Amniotic epithelial cell (primary cell): Measurements from ENCODE around the gene FREM1.

Experiments used
- DNase-seq: peaks from one replicate; pipeline ENCODE4 v3.0.0-alpha.2; 2010; ENCODE audit warnings: low read depth

FREM1 gene

DNA sequence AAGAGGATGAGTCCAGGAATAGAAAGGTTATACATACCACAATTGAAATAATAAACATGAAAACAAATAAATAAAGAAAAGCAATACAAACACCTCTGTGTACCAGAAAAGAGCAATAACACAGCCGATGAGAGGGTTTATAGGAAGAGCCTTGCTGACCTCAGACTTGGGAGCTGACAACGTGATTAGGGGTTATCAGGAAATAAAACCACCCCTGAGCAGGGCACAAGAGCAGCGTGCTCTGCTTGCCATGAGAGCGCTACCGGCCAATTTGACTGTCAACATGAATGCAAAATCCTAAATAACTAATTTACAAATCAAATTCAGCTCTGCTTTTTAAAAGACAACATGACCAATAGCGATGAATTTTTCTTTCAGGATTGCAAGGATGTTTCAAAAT, 2.6 kb upstream of the FREM1 start:
- no peak for DNase-seq

DNA sequence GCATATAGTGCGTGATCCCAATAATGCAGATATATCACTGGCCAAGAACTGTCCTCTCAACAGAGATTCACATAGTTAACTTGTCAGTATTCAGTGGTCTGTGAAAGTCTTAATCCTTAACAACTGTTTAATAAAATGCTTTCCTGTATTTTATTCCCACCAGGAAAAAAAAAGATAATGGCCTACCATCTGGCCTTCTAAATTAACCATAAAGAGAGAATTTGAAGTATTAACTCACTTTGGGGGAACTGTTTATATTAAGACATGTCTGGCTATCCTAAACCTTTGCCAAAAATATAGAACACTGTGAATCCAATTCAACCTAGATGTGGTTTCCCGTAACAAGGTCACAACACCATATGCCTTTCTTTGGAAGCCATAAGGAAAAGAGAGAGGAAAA, 818 bp upstream of the FREM1 start:
- DNase-seq = no peak

DNA sequence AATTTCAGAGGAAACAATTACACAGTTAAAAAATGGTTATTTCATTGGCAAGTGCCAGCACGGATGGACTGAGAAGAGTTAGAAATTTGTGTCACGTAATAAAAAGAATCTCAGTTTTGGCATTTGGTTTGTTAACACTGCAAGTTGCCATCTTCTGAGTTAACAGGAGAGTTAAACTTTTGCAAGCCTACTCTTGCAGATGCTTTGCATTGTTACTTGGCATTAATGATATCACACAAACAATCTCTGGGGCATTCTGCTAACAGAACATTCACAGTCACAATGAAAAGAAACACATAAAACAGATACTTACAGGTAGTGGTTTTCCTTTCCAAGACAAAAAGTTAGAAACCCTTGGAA, 647 bp downstream of the FREM1 start:
- DNase-seq = no peak

DNA sequence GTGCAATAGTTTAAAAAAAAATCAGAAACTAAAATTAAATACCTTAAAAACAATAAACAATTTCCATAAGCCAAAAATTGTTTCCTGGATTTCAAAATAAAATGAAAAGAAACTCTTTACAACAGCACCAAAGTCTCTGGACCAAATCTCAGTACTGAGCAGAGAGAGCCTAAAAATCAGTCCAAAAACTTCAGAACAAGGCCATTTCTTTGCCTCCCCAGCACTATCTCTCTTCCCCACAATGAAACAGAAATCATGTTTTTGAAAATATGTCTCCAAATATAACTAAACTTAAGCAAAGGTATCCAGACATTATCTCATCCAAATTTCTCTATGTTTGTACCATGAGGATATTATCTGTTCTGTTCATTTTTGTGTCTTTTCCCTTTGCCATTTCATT, 1.0 kb downstream of the FREM1 start:
- DNase-seq = no peak

DNA sequence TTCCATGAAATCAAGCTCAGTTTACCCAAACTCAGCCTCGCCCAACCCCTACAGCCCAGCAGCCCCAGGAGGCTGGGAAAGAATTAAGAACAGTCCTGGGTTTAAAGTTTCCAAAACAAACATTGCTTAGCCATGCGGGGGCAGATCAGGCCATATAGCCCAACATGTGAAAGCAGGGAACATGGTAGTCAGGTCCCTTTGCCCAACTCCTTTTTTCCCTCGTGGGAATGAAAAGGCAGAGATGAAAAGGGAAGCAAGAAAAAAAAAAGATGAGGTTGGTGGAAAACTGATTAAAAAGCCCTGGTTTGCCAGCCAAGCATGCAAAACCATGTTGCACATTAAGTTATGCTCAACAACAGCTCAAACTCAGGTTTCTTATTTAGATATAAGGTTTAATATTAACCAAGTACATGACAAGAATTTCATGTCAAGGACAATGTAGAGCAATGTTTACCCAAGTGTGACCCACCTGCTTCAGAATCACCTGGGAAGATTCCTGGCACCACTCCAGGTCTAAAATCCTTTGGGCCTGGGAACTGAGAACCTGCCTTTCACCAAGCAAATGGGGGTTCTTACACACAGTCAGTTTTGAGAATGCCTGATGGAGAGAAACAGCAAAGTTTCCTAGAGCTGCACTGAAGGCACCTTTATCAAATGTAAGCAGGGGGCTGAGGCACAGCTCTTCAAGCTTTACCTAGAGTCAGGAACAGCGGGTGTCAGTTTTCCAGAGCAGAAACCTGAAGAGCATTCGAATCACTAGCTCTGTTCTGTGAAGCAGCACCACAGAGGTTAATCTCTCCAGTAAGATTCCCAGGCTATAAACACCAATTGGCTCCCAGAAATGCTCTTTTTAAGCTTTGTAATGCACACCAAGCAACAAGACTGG, 1.7 kb downstream of the FREM1 start:
- DNase-seq = no peak

DNA sequence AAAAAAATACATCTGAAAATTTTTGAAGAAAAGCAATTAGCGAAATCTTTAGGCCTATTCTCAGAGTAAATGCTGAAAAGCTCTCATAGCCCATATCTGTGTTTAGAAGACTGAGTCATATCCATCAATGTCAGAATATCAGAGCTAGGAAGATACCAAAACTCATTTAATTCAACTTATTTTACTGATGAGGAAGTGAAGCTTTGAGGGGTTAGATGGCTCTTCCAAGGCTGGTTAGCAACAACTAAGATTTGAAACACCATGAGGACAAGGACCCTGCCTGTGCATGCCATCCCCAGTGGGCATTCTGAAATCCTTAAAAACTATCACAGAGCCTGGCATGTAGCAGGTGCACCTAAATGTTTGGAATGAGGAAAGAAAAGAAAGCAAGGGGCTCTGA, 2.5 kb downstream of the FREM1 start:
- DNase-seq = no peak

DNA sequence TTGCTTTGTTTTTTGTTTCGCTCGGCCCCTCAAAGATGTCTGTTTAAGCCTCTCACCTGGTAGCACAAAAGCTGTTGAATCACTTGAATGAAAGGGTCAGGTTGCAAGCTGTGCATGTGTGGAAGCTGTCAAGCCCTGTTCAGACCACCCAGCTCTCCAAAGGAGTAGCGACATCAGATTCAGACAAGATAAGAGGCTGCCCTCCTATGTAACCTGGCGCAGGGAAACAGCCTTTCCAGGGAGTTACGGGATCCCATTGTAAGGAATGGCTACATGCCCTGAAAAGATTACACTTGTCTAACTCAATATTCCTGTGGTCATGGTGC, 2.9 kb downstream of the FREM1 start:
- DNase-seq = no peak

DNA sequence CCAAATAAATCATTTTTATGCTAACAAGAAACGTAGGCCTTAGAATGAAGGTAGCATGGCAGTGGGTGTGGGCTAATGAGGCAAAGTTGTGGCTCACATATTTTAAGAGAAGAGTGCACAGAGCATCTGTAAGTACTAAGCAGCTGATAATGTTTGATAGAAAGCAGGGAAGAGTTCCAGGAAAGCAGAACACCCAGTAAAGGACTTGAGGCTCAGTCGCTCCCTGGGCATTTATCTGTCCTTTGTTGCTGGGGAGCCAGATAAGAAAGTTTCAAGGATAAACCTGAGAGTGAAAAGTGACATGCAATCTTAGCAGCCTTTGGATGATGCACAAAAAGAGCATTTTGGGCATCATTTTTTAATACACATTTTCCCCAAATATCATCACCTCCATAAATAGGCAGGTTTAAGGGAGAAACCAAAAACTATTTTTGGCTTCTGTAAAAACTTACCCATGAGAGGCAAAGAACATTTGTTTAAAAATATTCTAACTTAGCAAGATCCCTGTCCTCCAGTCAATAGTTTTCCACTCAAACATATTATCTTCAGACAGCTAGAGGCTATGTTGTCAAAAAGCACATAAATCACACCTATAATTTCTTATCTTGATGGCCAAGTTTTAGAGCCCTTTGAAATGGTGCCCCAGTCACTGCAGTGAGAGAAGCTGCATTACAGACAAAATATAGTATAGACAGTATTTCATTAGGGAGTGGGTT, 3.4 kb downstream of the FREM1 start:
- DNase-seq = peak; percentile 44

DNA sequence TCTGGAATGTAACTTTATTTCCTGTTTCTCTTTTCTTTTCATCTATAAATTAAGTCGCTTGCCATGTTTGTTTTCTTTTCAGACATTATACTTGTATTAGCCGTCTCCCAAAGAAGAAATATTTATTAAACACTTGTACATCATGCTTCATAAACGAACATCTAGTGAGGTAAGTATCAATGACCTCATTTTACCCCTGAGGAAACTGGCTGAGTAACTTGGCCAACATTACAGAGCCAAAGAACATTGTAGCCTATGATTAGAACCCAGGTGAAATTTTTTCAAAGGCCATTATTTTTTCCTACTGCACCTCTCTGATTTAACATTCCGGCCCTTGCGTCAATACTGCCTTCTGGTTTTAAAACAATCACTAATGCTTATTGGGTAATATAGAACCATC, 4.2 kb downstream of the FREM1 start:
- DNase-seq = peak; percentile 23

DNA sequence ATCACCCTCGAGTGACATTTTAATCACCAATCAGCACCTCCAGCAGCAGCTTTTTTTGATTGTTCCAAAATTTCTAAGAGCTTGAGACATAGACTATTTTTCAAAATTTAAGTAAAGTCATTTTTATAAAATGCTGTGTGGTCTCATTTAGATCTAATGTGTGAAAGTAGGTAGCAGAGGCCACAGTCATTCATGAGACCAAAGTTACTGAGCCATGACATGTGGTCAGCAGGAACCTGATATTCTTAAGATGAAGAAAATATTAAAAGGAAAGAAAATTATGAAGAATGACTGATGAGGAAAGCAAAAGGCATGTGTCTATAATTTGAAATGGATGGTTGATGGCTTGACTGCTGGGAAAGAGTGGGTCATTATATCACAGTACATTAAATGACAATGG, 7.2 kb downstream of the FREM1 start:
- no peak for DNase-seq

DNA sequence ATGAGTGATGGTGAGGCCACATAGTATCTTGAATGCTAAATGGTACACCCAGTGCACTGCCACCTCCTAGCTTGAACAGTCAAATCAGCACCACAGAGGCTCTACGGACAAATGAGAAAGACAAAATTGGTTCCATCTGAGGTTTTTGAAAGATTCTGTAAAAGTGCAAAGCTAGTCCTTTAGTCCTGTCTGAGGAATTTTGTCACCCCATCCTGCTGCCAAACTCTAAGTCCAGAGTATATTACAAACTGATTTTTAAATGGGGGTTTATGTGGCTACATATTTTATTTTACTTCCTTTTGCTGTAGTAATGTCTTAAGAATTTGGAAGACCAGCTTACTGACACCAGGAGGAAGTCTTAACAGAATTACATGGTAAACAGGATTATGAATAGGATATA, 7.7 kb downstream of the FREM1 start:
- no peak for DNase-seq

DNA sequence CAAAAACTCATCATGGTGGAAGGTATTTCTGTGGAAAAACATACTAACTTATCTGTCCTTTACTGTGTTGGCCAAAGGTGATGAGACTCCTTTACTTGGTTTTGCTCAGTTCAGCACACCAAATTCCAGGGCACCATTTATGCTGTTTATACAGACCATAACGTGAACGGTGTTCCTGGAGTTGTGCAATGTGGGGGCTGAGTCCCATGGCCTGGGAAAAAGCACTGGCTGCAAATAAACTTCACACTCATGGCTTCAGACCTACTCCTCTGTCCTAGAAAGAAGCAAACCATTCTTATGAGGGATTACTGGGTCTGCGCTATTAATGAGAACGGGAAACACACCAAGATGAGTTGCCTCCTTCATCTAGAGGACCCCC, 10.4 kb downstream of the FREM1 start:
- peak; percentile 55 for DNase-seq

DNA sequence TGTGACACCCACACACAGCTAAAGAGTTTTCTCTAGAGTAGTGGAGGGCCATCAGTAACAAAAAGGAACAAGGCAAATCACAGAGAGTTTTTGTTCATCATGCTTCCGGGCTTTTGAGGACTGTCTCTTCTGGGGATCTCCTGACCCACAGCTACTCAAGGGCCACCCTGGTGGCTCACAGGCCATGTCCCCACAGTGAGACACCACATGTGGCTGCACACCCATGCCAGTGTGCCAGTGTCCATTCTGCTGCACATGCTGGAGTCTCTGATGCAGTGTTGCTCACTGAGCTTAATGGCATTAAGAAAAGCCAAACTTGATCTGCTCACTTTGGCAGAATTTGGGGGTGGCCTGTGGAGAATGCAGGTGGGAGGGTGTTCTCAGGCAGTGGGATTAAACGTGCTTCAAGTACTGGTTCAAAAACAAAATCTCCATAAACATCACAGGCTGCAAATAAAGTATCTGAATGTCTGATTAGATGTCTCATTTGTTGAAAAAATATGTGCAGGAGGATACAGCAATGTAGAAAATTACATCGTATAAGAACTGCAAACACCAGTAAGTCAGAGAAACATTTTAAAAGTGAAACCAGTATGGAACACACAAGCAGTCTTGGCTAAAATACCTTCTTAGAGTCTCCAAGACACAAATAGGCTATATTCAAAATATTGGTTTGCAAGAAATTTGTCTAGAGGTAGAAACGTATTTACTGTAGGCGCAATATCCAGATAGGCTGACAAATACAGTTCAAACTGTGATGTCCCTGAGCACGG, 11.0 kb downstream of the FREM1 start:
- no peak for DNase-seq

DNA sequence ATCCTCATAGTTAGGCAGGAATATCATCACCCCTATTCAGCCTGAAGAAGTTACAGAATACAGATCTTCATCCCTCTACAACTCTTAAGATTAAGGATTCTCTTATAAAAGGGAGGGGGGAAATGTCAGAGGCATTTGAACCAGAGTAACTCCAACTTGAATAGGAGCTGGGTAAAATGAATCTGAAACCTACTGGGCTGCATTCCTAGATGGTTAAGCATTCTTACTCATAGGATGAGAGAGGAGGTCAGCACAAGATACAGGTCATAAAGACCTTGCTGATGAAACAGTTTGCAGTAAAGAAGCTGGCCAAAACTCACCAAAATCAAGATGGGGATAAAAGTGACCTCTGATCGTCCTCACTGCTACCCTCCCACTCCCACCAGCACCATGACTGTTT, 14.4 kb downstream of the FREM1 start:
- DNase-seq = peak; percentile 61

DNA sequence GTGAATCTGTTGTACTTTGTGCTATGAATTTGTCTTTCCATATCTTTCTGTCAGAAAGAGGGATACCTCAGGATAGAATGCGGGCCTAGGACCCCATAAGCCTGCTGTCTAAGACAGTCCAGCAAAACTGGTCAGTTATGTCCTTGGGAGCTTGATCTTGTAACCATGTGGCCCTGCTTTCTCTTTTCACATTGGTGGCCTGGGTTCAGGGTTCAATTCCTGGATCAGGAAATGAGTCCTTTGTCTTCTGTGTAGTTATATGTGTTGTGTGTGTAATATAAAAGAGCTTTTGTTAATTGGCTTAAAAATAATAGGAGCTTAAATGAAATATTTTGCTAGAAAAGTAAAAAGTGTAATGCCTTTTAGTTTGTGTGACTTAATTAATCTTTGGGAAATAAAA, 16.9 kb downstream of the FREM1 start:
- DNase-seq = no peak

DNA sequence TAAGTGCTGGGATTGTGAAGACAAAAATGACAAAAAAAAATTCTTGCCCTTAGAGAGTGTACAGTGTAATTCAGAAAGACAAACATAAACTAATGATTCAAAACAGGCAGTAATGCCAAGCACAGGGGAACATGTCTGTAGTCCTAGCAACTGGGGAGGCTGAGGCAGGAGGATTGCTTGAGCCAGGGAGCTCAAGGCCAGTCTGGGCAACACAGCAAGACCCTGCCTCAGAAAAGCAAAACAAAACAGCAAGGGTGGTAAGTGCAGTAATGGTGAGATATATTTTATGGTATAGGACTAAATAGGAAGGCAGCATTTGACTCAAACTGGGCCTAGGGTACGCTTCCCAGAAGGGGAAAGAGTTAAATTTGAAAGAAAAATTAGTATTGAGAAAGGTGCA, 18.9 kb downstream of the FREM1 start:
- no peak for DNase-seq

DNA sequence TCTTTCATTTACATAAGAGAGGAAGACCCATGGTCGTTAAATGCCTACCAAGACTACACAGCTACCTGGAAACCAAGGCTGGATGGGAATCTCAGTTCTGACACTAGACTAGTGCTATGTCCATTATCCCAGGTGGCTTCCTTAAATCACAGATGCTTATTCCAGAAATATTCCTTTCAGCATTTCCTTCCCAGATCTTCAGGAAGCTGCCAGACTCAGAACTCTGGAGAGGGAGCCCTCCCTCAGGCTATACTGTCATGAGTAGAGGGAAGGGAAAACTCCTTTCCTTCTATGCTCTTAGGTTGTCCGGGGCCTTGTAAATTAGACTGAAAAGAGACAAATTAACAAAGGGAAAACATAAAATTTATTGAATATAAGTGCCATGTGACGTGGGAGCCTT, 20.8 kb downstream of the FREM1 start:
- DNase-seq = no peak

DNA sequence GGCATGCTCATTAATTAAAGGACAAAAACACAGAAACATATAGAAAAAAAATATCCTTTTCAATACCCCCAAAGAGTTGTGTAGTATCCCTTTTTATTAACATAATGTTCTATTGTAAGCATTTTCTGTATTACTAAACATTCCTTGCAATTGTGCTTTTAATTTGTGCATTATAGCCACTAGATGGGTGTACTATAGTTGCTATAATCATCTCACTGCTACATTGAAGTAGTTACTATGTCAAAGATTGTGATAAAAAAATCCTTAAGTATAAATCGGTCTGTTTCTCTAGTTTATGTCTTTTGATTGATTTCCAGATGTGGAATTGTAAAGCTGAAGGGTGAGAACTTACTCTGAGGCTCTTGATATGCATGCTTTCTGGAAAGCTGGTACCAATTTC, 21.4 kb downstream of the FREM1 start:
- DNase-seq = no peak

DNA sequence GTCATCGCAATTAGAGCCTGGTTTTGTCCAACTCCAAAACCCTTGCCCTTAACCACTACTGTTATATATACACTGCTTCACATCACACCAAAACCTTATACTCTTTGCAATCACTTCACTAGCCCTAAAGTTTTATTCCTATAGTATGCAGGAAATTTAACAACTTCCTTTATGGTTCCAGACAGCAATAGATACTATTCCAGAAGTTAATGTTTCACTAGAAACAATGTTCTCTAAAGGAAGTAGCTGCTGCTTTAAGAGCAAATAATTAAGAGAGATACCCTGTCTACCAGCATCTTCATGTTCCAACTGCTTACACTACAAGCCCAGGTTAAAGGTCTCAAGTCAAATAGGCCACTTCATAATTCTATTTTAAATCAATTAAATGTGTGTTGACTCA, 22.0 kb downstream of the FREM1 start:
- no peak for DNase-seq

DNA sequence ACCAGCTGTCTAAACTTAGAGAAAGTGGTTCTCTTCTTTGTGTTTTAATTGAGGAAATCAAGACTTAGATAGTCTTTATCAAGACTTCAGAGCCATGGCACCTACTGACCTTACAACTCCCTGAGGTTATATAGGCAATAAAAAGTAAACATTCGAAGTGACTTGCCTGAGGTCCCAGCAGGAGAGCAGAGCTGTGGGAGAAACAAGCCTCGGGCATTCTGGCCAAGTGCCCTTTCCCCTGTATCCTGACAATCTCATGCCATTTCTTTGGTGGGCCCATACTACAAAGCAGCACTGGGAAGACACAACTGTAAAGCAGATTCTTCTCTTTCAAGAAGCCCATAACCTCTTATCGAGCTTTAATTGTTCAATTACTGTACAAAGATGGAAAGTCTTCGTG, 23.1 kb downstream of the FREM1 start:
- no peak for DNase-seq

DNA sequence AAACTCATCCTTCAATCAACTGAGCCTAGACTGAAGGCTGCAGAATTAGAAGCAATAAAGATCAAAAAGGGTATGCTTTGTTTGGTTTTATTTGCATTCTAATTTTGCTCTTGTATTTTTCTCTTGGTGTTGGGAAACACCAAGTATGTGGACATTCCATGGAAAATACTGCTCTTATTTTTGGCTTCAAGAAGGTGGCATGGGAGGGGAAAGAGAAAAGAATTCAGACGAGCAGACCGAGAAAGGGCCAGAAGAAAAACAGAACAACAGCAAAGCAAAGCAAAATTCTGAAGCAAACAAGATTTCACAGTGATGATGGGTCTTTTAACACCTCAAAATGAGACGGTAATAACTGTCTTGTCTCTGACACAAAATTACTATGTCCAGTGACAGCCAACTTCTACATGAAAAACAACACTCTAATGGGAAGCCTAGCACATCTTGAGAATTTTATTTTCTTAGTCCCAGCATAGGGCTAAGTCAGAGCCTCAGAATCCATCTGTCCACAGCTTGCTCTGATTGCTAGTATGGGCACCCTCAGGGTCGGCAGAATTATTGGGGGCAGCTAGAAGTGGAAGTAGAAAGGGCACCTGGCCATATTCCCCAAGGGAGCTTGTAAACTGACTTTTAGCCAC, 26.8 kb downstream of the FREM1 start:
- DNase-seq = no peak

DNA sequence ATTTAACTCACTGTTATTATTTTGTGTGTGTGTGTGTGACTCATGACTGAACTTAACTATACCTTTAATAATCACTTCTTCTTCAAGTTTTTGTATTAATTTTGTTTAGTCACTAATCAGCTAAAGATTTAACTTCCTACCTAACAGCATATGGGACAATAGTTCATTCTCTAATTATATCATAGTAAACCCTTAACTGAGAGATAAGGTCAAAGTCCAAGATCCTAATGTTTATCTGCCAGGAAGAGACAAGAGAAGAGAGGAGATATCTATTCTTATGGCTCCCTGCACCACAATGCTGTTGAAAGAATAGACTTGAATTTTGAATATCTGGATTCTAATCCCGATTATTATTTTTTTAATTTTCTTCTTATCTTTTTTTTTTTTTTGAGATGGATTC, 28.1 kb downstream of the FREM1 start:
- DNase-seq = no peak

DNA sequence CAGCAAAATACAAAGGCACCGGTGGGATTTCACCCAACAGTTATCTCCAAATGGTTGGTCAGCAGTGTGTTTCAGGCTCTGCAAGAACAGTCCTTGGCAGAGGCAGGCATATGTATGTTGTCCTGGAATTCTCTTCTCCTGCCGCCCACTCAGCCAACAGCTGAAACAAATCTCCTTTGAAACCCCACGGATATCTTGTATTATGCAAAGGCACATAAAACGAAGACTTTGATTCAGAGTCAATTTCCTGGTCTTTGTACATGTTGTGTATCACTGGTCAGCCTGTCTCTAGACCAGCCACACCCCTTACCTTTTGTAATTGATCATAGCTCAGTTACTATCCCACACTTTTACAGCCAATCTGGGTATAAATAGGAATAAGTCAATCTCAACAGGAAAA, 29.2 kb downstream of the FREM1 start:
- DNase-seq = no peak
